HG02571 (cell line): Measurements from ENCODE around the gene PFN4.
"Not testable (repeated sequence)": the region's sequence is repeated elsewhere in the genome, so short reads cannot be mapped to it uniquely, and the experiment has no call there.

Experiments used
- ATAC-seq: cut with Tn5 transposase; IDR thresholded peaks from one replicate; pipeline ENCODE4 v1.9.1; 2021; ENCODE audit warnings: mild to moderate bottlenecking, moderate library complexity; ENCODE audit not compliant: unreplicated experiment

Gene PFN4

DNA sequence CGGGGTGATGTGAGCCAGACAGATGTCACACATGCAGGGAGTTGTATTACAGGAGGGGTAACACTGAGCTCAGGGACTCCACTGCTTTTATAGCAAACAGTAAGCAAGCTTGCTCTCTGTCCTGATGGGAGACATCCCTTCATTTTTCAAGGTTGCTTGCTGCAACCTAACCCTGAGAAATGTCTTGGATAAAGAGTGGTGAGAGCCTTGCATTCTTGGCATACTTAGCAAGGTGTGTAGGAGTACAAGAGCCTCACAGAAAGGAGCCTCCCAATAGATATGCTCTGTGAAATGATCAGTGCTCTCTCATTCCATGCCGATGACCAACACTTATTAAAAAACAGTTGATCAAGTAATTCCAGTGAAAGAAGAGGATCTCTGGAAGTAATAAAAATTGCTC, 8.1 kb downstream of the PFN4 start:
- ATAC-seq: no peak

DNA sequence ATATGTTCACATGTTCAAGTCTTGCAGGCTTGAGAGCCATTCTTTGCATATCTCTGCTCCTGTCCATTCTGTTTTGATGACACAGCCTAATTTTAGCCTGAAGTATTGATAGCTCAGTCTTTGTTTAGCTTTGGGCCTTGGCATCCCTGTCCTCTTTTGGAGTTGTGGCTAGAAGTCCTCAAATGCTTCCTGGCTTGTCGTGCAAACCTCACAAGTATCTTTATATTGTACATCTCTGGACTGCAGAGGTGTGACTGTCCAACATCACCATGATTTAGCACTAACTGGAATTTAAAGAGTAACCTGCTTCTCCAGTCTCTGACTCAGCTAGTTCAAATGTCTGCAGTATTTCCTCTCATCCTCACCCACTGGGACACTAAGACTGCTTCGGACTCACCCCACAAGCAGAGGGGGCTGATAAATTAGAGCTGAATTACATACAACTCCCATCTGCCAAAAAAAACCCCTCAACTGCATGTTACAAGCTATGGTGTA, 11.7 kb downstream of the PFN4 start:
- ATAC-seq: no peak

DNA sequence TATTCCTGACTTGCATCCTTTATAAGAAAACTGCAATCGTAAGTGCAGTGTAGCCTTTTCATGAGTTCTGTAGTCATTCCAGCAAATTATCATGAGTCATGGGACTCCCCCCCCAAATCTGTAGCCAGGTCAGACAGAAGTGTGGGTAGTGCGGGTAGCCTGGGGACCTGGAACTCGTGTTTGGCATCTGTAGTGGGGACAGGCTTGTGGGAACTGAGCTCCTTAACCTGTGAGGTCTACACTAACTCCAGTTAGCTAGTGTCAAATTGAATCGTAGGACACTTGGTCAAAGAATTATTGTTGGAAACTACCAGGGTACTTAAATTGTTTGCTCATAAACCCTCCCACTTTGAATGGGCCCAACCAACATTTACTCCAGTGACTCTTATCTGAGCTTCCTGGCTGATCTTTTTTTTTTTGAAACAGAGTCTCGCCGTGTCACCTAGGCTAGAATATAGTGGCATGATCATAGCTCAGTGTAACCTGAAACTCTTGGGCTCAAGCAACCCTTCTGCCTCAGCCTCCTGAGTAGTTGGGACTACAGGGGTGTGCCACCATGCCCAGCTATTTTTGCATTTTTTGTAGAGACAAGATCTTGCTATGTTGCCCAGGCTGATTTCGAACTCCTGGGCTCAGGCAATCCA, 12.4 kb downstream of the PFN4 start:
- no peak for ATAC-seq

GRCh38 chr2:24109431-24109830, 13.7 kb downstream of the PFN4 start:
- not testable (repeated sequence) for ATAC-seq

DNA sequence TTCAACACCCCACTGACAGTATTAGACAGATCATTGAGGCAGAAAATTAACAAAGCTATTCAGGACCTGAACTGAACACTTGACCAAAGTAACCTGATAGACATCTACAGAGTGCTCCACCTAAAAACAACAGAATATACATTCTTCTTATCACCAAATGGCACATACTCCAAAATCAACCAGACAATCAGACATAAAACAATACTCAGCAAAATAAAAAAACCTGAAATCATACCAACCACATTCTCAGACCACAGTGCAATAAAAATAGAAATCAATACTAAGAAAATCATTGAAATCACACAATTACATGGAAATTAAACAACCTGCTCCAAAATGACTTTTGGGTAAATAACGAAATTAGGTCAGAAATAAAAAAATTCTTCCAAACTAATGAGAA, 15.8 kb downstream of the PFN4 start:
- no peak for ATAC-seq

- no peak for ATAC-seq
These were observed 16.3 kb downstream of the PFN4 start for GRCh38 chr2:24106786-24107185.

- no peak for ATAC-seq
These were observed 17.3 kb downstream of the PFN4 start for GRCh38 chr2:24105816-24106215.

DNA sequence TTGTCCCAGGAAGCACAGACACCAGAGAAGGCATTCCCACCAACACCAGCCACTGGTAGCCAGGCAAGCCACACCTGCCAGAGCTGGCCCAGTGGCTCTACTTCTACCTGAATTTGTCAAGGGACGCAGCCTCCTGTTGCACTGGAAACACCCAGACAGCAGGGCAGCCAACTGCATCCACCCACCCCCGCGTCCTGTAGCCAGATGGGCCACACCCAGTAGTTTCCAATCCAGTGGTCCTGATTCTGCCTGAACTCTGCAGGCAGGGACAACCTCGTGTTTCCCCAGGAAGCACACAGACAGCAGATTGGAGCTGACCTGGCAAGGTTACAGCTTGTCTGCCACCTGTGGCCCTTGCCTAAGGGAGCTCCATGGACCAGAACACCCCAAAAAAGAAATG, 18.2 kb downstream of the PFN4 start:
- ATAC-seq: no peak

- ATAC-seq: no peak
These were observed 19.0 kb downstream of the PFN4 start for GRCh38 chr2:24104110-24104650.

GRCh38 chr2:24102677-24103076, 20.5 kb downstream of the PFN4 start:
- no peak for ATAC-seq

DNA sequence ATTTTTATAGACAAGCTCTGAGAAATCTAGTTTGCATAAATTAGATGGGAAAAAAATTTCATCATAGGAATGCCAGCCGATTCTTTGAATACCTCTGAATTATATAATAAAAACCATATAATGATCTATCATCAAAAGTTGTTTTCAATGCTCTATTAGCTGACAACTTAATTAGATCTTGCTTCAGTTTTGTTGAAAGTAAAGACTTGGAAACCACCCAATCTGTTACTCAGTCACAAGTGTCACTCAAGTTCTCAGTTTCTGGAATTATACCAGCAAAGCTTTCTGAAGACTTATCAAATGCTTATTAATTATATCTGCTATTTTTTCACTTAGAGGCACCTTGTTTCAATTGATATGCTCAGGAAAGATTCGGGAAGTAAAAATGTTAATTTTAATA, 21.1 kb downstream of the PFN4 start:
- ATAC-seq: no peak

GRCh38 chr2:24100732-24101131, 22.4 kb downstream of the PFN4 start:
- not testable (repeated sequence) for ATAC-seq

DNA sequence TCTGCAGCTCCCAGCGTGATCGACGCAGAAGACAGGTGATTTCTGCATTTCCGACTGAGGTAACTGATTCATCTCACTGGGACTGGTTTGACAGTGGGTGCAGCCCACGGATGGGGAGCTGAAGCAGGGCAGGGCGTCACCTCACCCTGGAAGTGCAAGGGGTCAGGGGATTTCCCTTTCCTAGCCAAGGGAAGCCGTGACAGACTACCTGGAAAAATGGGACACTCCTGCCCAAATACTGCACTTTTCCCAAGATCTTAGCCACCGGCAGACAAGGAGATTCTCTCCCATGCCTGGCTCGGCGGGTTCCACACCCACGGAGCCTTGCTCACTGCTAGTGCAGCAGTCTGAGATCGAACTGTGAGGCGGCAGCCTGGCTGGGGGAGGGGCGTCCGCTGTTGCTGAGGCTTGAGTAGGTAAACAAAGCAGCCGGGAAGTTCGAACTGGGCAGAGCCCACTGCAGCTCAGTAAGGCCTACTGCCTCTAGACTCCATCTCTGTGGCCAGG, 27.9 kb downstream of the PFN4 start:
- ATAC-seq: not testable (repeated sequence)

DNA sequence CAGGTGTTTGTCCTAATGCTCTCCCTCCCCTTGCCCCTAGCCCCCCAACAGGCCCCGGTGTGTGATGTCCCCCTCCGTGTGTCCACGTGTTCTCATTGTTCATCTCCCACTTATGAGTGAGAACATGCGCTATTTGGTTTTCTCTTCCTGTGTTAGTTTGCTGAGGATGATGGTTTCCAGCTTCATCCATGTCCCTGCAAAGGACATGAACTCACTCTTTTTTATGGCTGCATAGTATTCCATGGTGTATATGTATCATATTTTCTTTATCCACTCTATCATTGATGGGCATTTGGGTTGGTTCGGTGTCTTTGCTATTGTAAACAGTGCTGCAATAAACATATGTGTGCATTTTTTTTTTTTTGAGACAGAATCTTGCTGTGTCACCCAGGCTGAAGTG, 29.9 kb downstream of the PFN4 start:
- not testable (repeated sequence) for ATAC-seq

GRCh38 chr2:24088821-24089359, 34.2 kb downstream of the PFN4 start:
- no peak for ATAC-seq

- ATAC-seq: no peak
These were observed 36.1 kb downstream of the PFN4 start for GRCh38 chr2:24087032-24087431.

- no peak for ATAC-seq
These were observed 36.9 kb downstream of the PFN4 start for GRCh38 chr2:24086241-24086640.

DNA sequence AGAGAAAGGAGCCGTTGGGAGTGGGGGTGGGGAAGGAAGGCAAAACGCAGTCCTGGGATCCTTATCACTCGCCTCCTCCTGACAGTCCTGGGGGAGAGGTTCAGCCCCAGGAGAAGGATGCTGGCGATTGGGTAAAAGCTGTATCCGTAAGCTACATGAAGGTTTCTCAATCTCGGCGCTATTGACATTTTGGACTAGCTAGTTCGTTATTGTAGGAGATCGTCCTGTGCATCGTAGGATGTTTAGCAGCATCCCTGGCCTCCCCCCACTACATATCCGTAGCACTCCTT, 38.0 kb downstream of the PFN4 start:
- ATAC-seq: no peak

GRCh38 chr2:24084386-24085199, 38.5 kb downstream of the PFN4 start, which contains the start of gene TP53I3:
Gene TP53I3, minus strand, starts transcription at chr2:24084834. Its CDS starts 508 bp downstream, at chr2:24084326.
- ATAC-seq: peak; percentile 77

DNA sequence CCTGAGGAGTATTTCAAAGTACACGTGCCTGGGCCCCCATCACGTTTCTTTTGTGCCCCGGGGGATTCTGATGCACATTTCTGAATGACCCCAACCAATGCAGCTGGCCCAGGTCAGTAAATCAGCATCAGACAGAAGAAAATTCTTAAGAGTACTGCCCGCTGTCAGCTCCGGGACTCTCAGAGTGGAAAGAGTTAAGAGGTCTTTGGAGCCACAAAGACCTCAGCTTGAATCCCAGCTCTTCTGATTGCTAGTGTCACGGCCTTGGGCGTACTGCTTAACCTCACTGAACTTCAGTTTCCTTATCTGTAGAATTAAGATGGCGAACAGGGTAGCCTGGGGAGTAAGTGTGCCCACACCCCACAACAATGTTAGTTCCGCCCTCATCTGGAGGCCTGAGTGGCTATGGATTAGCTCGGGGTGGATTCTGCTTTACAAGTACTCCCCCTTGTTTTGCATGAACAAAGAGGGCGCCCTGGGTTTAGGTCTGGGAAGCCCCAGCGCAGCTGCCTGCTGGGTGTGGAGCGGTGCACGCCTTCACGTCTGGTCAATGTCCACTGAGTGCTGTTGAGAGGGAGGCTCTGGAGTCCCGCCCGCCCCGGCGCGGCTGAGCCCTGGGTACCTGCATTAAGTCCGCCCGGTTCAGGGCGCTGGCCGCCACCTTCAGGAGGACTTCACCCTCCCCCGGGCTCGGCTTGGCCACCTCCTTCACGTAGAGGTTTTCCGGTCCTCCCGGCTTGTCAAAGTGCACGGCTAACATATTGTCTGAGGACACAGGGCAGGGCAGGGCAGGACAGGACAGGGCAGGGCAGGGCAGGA, 39.4 kb downstream of the PFN4 start:
- peak; percentile 72 for ATAC-seq
